GM19324 (cell line): ENCODE measurements around the gene HDAC9.
A peak's percentile ranks its signal among the peaks of the same experiment; 100 is the strongest.

ENCODE experiments used
- ATAC-seq: cut with Tn5 transposase; IDR thresholded peaks from one replicate; pipeline ENCODE4 v1.9.1; 2021; ENCODE audit warnings: mild to moderate bottlenecking, moderate library complexity; ENCODE audit not compliant: unreplicated experiment, low FRiP score

The HDAC9 gene

GRCh38 chr7:18521236-18521589 is 25.7 kb downstream of the HDAC9 start:
- ATAC-seq = no peak

GRCh38 chr7:18521945-18522566 is 26.5 kb downstream of the HDAC9 start:
- ATAC-seq = no peak

GRCh38 chr7:18524248-18524647 is 28.7 kb downstream of the HDAC9 start:
- no peak for ATAC-seq

GRCh38 chr7:18526368-18526878 is 30.9 kb downstream of the HDAC9 start:
- ATAC-seq = no peak

GRCh38 chr7:18529239-18529638 is 33.7 kb downstream of the HDAC9 start:
- no peak for ATAC-seq

GRCh38 chr7:18530224-18531179 is 35.0 kb downstream of the HDAC9 start:
- ATAC-seq = peak; percentile 58

- no peak for ATAC-seq
Measured at GRCh38 chr7:18531539-18531938, 36.0 kb downstream of the HDAC9 start.

GRCh38 chr7:18532813-18533212 is 37.3 kb downstream of the HDAC9 start:
- no peak for ATAC-seq

GRCh38 chr7:18534481-18534880 is 38.9 kb downstream of the HDAC9 start:
- ATAC-seq = no peak

GRCh38 chr7:18535810-18536415 is 40.4 kb downstream of the HDAC9 start:
- ATAC-seq = no peak

GRCh38 chr7:18536486-18536885 is 40.9 kb downstream of the HDAC9 start:
- no peak for ATAC-seq

GRCh38 chr7:18538554-18539250 is 43.2 kb downstream of the HDAC9 start:
- peak; percentile 57 for ATAC-seq

GRCh38 chr7:18540396-18540795 is 44.8 kb downstream of the HDAC9 start:
- no peak for ATAC-seq

GRCh38 chr7:18541181-18541870 is 45.8 kb downstream of the HDAC9 start:
- ATAC-seq = no peak

GRCh38 chr7:18541871-18542212 is 46.3 kb downstream of the HDAC9 start:
- ATAC-seq = no peak

GRCh38 chr7:18546576-18546975 is 51.0 kb downstream of the HDAC9 start:
- no peak for ATAC-seq

GRCh38 chr7:18547509-18548187 is 52.1 kb downstream of the HDAC9 start:
- ATAC-seq = peak; percentile 69

- no peak for ATAC-seq
Measured at GRCh38 chr7:18548534-18548933, 53.0 kb downstream of the HDAC9 start.

GRCh38 chr7:18550574-18550973 is 55.0 kb downstream of the HDAC9 start:
- ATAC-seq = no peak
